HepG2 (cell line): ENCODE data around the gene EEF1A2. TPM values are rescaled to one million over a fixed set of nuclear protein-coding genes. Genes with fewer than 3 reads are reported as not detected.

Experiments used
- ATAC-seq: fragments of 200-7000 bp; cut with Tn5 transposase; 3 replicates; pipeline ENCODE4 v1.9.1; 2020; ENCODE audit warnings: mild to moderate bottlenecking, moderate library complexity
- BruUV-seq: library from RNA; stranded (reverse); fragments of 400-500 nt; replicated peaks from 2 replicates; lab custom pipeline; 2021; lab: Mats Ljungman, UMichigan
- CTCF ChIA-PET: fragments of 300-600 bp; formaldehyde crosslinking; extraction: SDS; loops from one replicate; lab custom pipeline; 2021; ENCODE audit warnings: low total read pairs, inconsistent platforms, low intra/inter-chr PET ratio; lab: Yijun Ruan, JAX
- POLR2A ChIA-PET: fragments of 350-600 bp; sonication (Branson Sonifier 250); formaldehyde crosslinking; loops from one replicate; lab custom pipeline; 2020; ENCODE audit warnings: antibody characterized with exemption, inconsistent platforms; lab: Yijun Ruan, JAX
- DNase-seq: peaks from one replicate; pipeline ENCODE4 v3.0.0-alpha.2; 2015; ENCODE audit warnings: low spot score
- FAIRE-seq: peaks from 3 replicates; lab custom pipeline; 2011; peaks lifted over from hg19 to GRCh38; lab: Jason Lieb, UNC
- H2AFZ ChIP-seq: one replicate; pipeline ENCODE4 v1.6.1; 2011; ENCODE audit warnings: low read length, inconsistent platforms
- H3K27ac ChIP-seq: fragments of 300-600 bp; 3 replicates; pipeline ENCODE4 v1.8.0; 2011; ENCODE audit warnings: mixed run types, mild to moderate bottlenecking, mixed read lengths, low read length, inconsistent platforms; ENCODE audit not compliant: insufficient read depth; ENCODE audit errors: extremely low read length
- H3K27me3 ChIP-seq, 2 experiments: fragments of 200-600 bp in 1 of 2; 2 replicates in 1 of 2; 3 replicates in 1 of 2; pipeline versions ENCODE4 v1.6.0 to v1.8.0; 2011; ENCODE audit warnings: low read length in 2 of 2, mild to moderate bottlenecking in 2 of 2, moderate library complexity in 2 of 2, inconsistent platforms in 1 of 2; ENCODE audit not compliant: insufficient read depth in 2 of 2, control insufficient read depth in 1 of 2
- H3K36me3 ChIP-seq, 2 experiments: fragments of 200-600 bp in 1 of 2; replicated peaks in 1 of 2; 2 replicates in 1 of 2; 3 replicates in 1 of 2; pipeline versions ENCODE4 v1.5.1 to v1.8.0; 2011; ENCODE audit warnings: low read length in 2 of 2, inconsistent platforms in 1 of 2; ENCODE audit not compliant: insufficient read depth in 2 of 2, control insufficient read depth in 1 of 2
- H3K4me1 ChIP-seq: 2 replicates; pipeline ENCODE4 v1.5.1; 2012; ENCODE audit warnings: low read length, inconsistent platforms; ENCODE audit not compliant: insufficient read depth
- H3K4me2 ChIP-seq: 2 replicates; pipeline ENCODE4 v1.6.0; 2011; ENCODE audit warnings: low read depth, low read length, inconsistent platforms
- H3K4me3 ChIP-seq, 3 experiments: fragments of 200-600 bp in 1 of 3; sonication (generic), shearing (Covaris generic) in 1 of 3; replicated peaks in 1 of 3; 2 replicates each; pipeline ENCODE4 v1.5.1; 2011 to 2016; ENCODE audit warnings: low read length in 3 of 3, inconsistent platforms in 2 of 3, low read depth in 2 of 3, mild to moderate bottlenecking in 2 of 3, control low read depth in 1 of 3, mixed read lengths in 1 of 3; ENCODE audit not compliant: insufficient read depth in 1 of 3
- H3K79me2 ChIP-seq: one replicate; pipeline ENCODE4 v1.6.1; 2011; ENCODE audit warnings: low read length, inconsistent platforms; ENCODE audit not compliant: insufficient read depth
- H3K9ac ChIP-seq: 2 replicates; pipeline ENCODE4 v1.6.0; 2011; ENCODE audit warnings: mild to moderate bottlenecking, low read depth, low read length, inconsistent platforms; ENCODE audit not compliant: insufficient read depth
- H3K9me3 ChIP-seq: 2 replicates; pipeline ENCODE4 v1.5.1; 2012; ENCODE audit warnings: mild to moderate bottlenecking, low read length
- H4K20me1 ChIP-seq: 2 replicates; pipeline ENCODE4 v1.6.0; 2011; ENCODE audit warnings: inconsistent platforms, mild to moderate bottlenecking, low read length, moderate library complexity; ENCODE audit not compliant: insufficient read depth
- AGO2 ChIP-seq: fragments of 200-400 bp; formaldehyde crosslinking; optimal IDR thresholded peaks from 2 replicates; pipeline ENCODE3; 2017; ENCODE audit warnings: mild to moderate bottlenecking, low read depth, low read length, moderate library complexity
- ELF1 ChIP-seq: sonication (generic); formaldehyde crosslinking; IDR thresholded peaks from 2 replicates; pipeline ENCODE4 v1.4.0; 2020; ENCODE audit warnings: missing genetic modification reagents
- KDM5A ChIP-seq: fragments of 200-600 bp; sonication (generic); IDR thresholded peaks from 2 replicates; pipeline ENCODE4 v1.7.0; 2018; ENCODE audit warnings: antibody characterized with exemption, mild to moderate bottlenecking, low read length, borderline replicate concordance
- NRL ChIP-seq: sonication (generic); formaldehyde crosslinking; IDR thresholded peaks from 2 replicates; pipeline ENCODE4 v1.5.0; 2020; ENCODE audit warnings: missing genetic modification reagents, mild to moderate bottlenecking, moderate library complexity, borderline replicate concordance
- PAX8 ChIP-seq: sonication (generic); formaldehyde crosslinking; IDR thresholded peaks from 2 replicates; pipeline ENCODE4 v1.8.0; 2022; ENCODE audit warnings: mild to moderate bottlenecking, missing genetic modification reagents, borderline replicate concordance
- ZNF34 ChIP-seq: sonication (generic); formaldehyde crosslinking; IDR thresholded peaks from 2 replicates; pipeline ENCODE4 v1.4.0; 2020; ENCODE audit warnings: mild to moderate bottlenecking, missing genetic modification reagents, borderline replicate concordance
- WGBS: methylation state at CpG from one replicate; pipeline ENCODE4 v1.1.6; 2017; ENCODE audit warnings: low lambda C conversion rate; 5-methylcytosine and 5-hydroxymethylcytosine counted together
- in situ Hi-C: cut with HindIII; loops from 2 replicates; pipeline ENCODE4 v1.10.0; 2017; ENCODE audit warnings: low pct_unique_long_range_greater_than_20kb; ENCODE audit not compliant: extremely low pct_ligation_motif_present
- intact Hi-C: fragments of 100-400 bp; cut with micrococcal nuclease; formaldehyde crosslinking; loops from one replicate; pipeline ENCODE4 v1.10.0; 2022; ENCODE audit not compliant: unreplicated experiment
- polyA plus RNA-seq, 8 experiments: library from polyadenylated mRNA; depleted of rRNA in 3 of 8; stranded (reverse) in 7 of 8; unstranded in 1 of 8; fragments of >200 nt; fragmentation: Illumina TruSeq in 4 of 8; extraction: Trizol in 4 of 8; gene quantifications; 2 replicates each; pipeline versions ENCODE4 v1.2.1 to v1.2.3, GENCODE V29; 2011 to 2016; ENCODE audit warnings: low read depth in 4 of 8, missing spikeins in 1 of 8, mixed read lengths in 1 of 8; ENCODE audit not compliant: insufficient read depth in 1 of 8
- total RNA-seq, 5 experiments: library from RNA; depleted of rRNA; stranded (reverse); fragments of >200 nt; fragmentation: Illumina TruSeq; extraction: Trizol; gene quantifications; 2 replicates each; pipeline ENCODE4 v1.2.3, GENCODE V29; 2016; ENCODE audit warnings: low read depth in 1 of 5

EEF1A2 gene
- total and polyA plus RNA-seq, 2 of the 13 experiments (the other 11 are each of a cell fraction or from before 2014, with no cell fraction given) = 0.44 to 0.87 TPM

GRCh38 chr20:63522981-63523611, 24.2 kb upstream of the EEF1A2 start:
- no peak overlapping the region for H3K27ac ChIP-seq
- no peak overlapping the region for H3K4me2 ChIP-seq
- no peaks in the 10 kb centered on the region for H3K9me3 ChIP-seq
- no peak overlapping the region for H3K9ac ChIP-seq
- POLR2A ChIA-PET = interaction anchor here (1.8 kb wide), 1 partner anchor 12 kb away, joined by 5 read pairs; no protein-coding TSS in a partner anchor
- BruUV-seq = no TSS peak
- peaks cover 15 to 42% of the 10 kb centered on the region in 2 experiments for H3K27me3 ChIP-seq
- intact Hi-C loops = no loop called here
- peaks cover 2% of the 10 kb centered on the region; the same call in 1 of the 2 replicates for H4K20me1 ChIP-seq
- DNase-seq (no peak), FAIRE-seq (no peak), ATAC-seq (no peak)
- no peaks in the 10 kb centered on the region for H3K79me2 ChIP-seq
- no peak overlapping the region for H2AFZ ChIP-seq
- H3K4me1 ChIP-seq = peaks cover 11% of the 10 kb centered on the region
- H3K4me3 ChIP-seq = no peak overlapping the region
- in situ Hi-C loops = no loop called here
- CTCF ChIA-PET = no interaction called here
- TF ChIP-seq ELF1 (CRISPR knock-in tag) (no peak), AGO2 (peak; percentile 40)
- H3K36me3 ChIP-seq = no peaks in the 10 kb centered on the region
- 79% methylated on average over 9 of the region's 11 CpGs for WGBS

GRCh38 chr20:63522091-63522868, 23.4 kb upstream of the EEF1A2 start:
- Histone ChIP-seq H3K4me1 (peaks cover 11% of the 10 kb centered on the region), H3K9ac (no peak overlapping the region), H3K27ac (no peak overlapping the region), H4K20me1 (peaks cover 2% of the 10 kb centered on the region; the same call in 1 of the 2 replicates), H3K4me3 (no peak overlapping the region), H3K79me2 (no peaks in the 10 kb centered on the region), H3K27me3 (peaks cover 21 to 44% of the 10 kb centered on the region in 2 experiments), H3K4me2 (no peak overlapping the region), H3K36me3 (no peaks in the 10 kb centered on the region), H2AFZ (no peak overlapping the region), H3K9me3 (no peaks in the 10 kb centered on the region)
- ChIA-PET CTCF (no interaction called here), POLR2A (interaction anchor here (1.8 to 2.0 kb wide), 2 partner anchors 12 to 16 kb away, joined by 5 to 11 read pairs; partner anchors contain the start of gene PTK6)
- DNase-seq (no peak), FAIRE-seq (no peak), ATAC-seq (no peak)
- TF ChIP-seq PAX8 (CRISPR knock-in tag) (no peak), NRL (peak; percentile 36; the same call in 1 of the 2 replicates), ZNF34 (no peak), KDM5A (no peak)
- WGBS = 42% methylated on average over 13 of the region's 13 CpGs
- in situ Hi-C loops = no loop called here
- BruUV-seq = no TSS peak
- intact Hi-C loops = no loop called here
